HG03558 (cell line): ENCODE measurements around the gene PBX2.
"Not testable (repeated sequence)": the region's sequence is repeated elsewhere in the genome, so short reads cannot be mapped to it uniquely, and the experiment has no call there.

Experiments
- ATAC-seq: cut with Tn5 transposase; IDR thresholded peaks from one replicate; pipeline ENCODE4 v1.9.1; 2021; ENCODE audit warnings: moderate number of reproducible peaks; ENCODE audit not compliant: unreplicated experiment; ENCODE audit errors: extremely low read depth

The PBX2 gene

GRCh38 chr6:32152769-32153563 is 37.0 kb downstream of the PBX2 start:
- no peak for ATAC-seq

GRCh38 chr6:32151863-32152768 is 37.9 kb downstream of the PBX2 start, which contains the start of gene PRRT1:
Gene PRRT1 (minus strand): TSS chr6:32151939. CDS start chr6:32151827, 112 bp downstream.
- ATAC-seq: no peak

- ATAC-seq: no peak
Observed at GRCh38 chr6:32151181-32151862, 38.7 kb downstream of the PBX2 start.

- ATAC-seq: no peak
Observed at GRCh38 chr6:32149932-32150870, 39.8 kb downstream of the PBX2 start.

GRCh38 chr6:32149092-32149755 is 40.8 kb downstream of the PBX2 start:
- no peak for ATAC-seq

GRCh38 chr6:32148289-32149091 is 41.5 kb downstream of the PBX2 start:
- no peak for ATAC-seq

GRCh38 chr6:32147401-32148132 is 42.4 kb downstream of the PBX2 start:
- ATAC-seq: no peak

GRCh38 chr6:32146687-32147086 is 43.3 kb downstream of the PBX2 start:
- ATAC-seq: no peak

- no peak for ATAC-seq
Observed at GRCh38 chr6:32146287-32146686, 43.7 kb downstream of the PBX2 start.

- ATAC-seq: not testable (repeated sequence)
Observed at GRCh38 chr6:32144238-32144637, 45.8 kb downstream of the PBX2 start.

- no peak for ATAC-seq
Observed at GRCh38 chr6:32140420-32141046, 49.5 kb downstream of the PBX2 start.

GRCh38 chr6:32139590-32139989 is 50.4 kb downstream of the PBX2 start:
- no peak for ATAC-seq

GRCh38 chr6:32137454-32137853 is 52.5 kb downstream of the PBX2 start:
- no peak for ATAC-seq
